ENCODE measurements around the gene CYBA. TPM values are rescaled to one million over a fixed set of nuclear protein-coding genes. Genes with fewer than 3 reads are reported as not detected.
"Not testable (repeated sequence)": the region's sequence is repeated elsewhere in the genome, so short reads cannot be mapped to it uniquely, and the experiment has no call there.

Gene CYBA
- total RNA-seq, 1 donor from 2014 or later, result 32.5 TPM

- peak; percentile 93 for ATAC-seq
- DNase-seq (ENCODE audit: low spot score), result peak; percentile 91
Observed at GRCh38 chr16:88686439-88687253, 35.8 kb upstream of the CYBA start, which contains the start of gene SNAI3. SNAI3 (minus strand) TSS chr16:88686507; CDS start chr16:88686406, 101 bp downstream.

- DNase-seq (ENCODE audit: low spot score) (no peak), ATAC-seq (peak; percentile 49)
Observed at GRCh38 chr16:88686062-88686438, 35.2 kb upstream of the CYBA start.

- DNase-seq (ENCODE audit: low spot score) (no peak), ATAC-seq (peak; percentile 22)
Observed at GRCh38 chr16:88685156-88686061, 34.6 kb upstream of the CYBA start.

GRCh38 chr16:88684569-88685155, 33.8 kb upstream of the CYBA start:
- no peak for ATAC-seq
- no peak for DNase-seq (ENCODE audit: low spot score)

GRCh38 chr16:88681709-88682451, 31.0 kb upstream of the CYBA start:
- ATAC-seq (no peak), DNase-seq (ENCODE audit: low spot score) (no peak)

GRCh38 chr16:88681084-88681680, 30.3 kb upstream of the CYBA start:
- DNase-seq (ENCODE audit: low spot score) (no peak), ATAC-seq (peak; percentile 81)

GRCh38 chr16:88680554-88681083, 29.8 kb upstream of the CYBA start:
- no peak for DNase-seq (ENCODE audit: low spot score)
- ATAC-seq, result no peak

- no peak for ATAC-seq
- no peak for DNase-seq (ENCODE audit: low spot score)
Observed at GRCh38 chr16:88678224-88678979, 27.5 kb upstream of the CYBA start.

GRCh38 chr16:88677721-88678120, 26.9 kb upstream of the CYBA start:
- no peak for ATAC-seq
- DNase-seq (ENCODE audit: low spot score), result no peak

GRCh38 chr16:88676502-88677242, 25.8 kb upstream of the CYBA start:
- ATAC-seq (no peak), DNase-seq (ENCODE audit: low spot score) (no peak)

GRCh38 chr16:88673716-88674379, 23.0 kb upstream of the CYBA start:
- ATAC-seq, result no peak

GRCh38 chr16:88672776-88673175, 21.9 kb upstream of the CYBA start:
- no peak for ATAC-seq
- no peak for DNase-seq (ENCODE audit: low spot score)

More at GRCh38 chr16:88673716-88674379, 23.0 kb upstream of the CYBA start:
- DNase-seq (ENCODE audit: low spot score), result no peak

GRCh38 chr16:88671806-88672205, 21.0 kb upstream of the CYBA start:
- no peak for ATAC-seq
- no peak for DNase-seq (ENCODE audit: low spot score)

- no peak for ATAC-seq
- DNase-seq (ENCODE audit: low spot score), result no peak
Observed at GRCh38 chr16:88669980-88670379, 19.1 kb upstream of the CYBA start.

GRCh38 chr16:88669493-88669892, 18.6 kb upstream of the CYBA start:
- ATAC-seq; DNase-seq (ENCODE audit: low spot score): not testable (repeated sequence)

- ATAC-seq (no peak), DNase-seq (ENCODE audit: low spot score) (no peak)
Observed at GRCh38 chr16:88667461-88667860, 16.6 kb upstream of the CYBA start.

- DNase-seq (ENCODE audit: low spot score) (no peak), ATAC-seq (no peak)
Observed at GRCh38 chr16:88665570-88665969, 14.7 kb upstream of the CYBA start.

- peak; percentile 50 for ATAC-seq
Observed at GRCh38 chr16:88665148-88665547, 14.3 kb upstream of the CYBA start.

More at GRCh38 chr16:88665148-88665547, 14.3 kb upstream of the CYBA start:
- peak; percentile 79 for DNase-seq (ENCODE audit: low spot score)
